PC-3 (cell line): Measurements from ENCODE around the gene HTR5A. TPM values are rescaled to one million over a fixed set of nuclear protein-coding genes. Genes with fewer than 3 reads are reported as not detected.
A peak's percentile ranks its signal among the peaks of the same experiment; 100 is the strongest.

Experiments used
- ATAC-seq: fragments of 200-7000 bp; cut with Tn5 transposase; 2 replicates; pipeline ENCODE4 v1.9.1; 2020; ENCODE audit warnings: mild to moderate bottlenecking, moderate library complexity
- BruUV-seq: library from RNA; stranded (reverse); fragments of 400-500 nt; replicated peaks from 2 replicates; lab custom pipeline; 2021; lab: Mats Ljungman, UMichigan
- CTCF ChIA-PET: fragments of 300-600 bp; sonication (Branson Sonifier 250); formaldehyde crosslinking; loops from one replicate; lab custom pipeline; 2022; ENCODE audit warnings: antibody characterized with exemption; lab: Charles Lee
- POLR2A ChIA-PET: fragments of 300-600 bp; sonication (Branson Sonifier 250); formaldehyde crosslinking; loops from one replicate; lab custom pipeline; 2022; ENCODE audit warnings: antibody characterized with exemption; ENCODE audit not compliant: unreplicated experiment; lab: Charles Lee
- DNase-seq: peaks from one replicate; pipeline ENCODE4 v3.0.0-alpha.2; 2015
- H2AFZ ChIP-seq: fragments of 300-600 bp; sonication (generic); 2 replicates; pipeline ENCODE4 v1.6.0; 2016; ENCODE audit warnings: antibody characterized with exemption, low read length
- H3F3A ChIP-seq: fragments of 300-600 bp; sonication (generic); one replicate; pipeline ENCODE4 v1.6.0; 2017; ENCODE audit warnings: antibody characterized with exemption, low read length, control low read depth, mild to moderate bottlenecking; ENCODE audit not compliant: unreplicated experiment
- H3K27ac ChIP-seq: fragments of 300-600 bp; sonication (generic); 2 replicates; pipeline ENCODE4 v1.5.1; 2016; ENCODE audit warnings: mild to moderate bottlenecking, low read length
- H3K27me3 ChIP-seq: fragments of 300-600 bp; sonication (generic); 2 replicates; pipeline ENCODE4 v1.6.1; 2016; ENCODE audit warnings: low read length, mixed read lengths
- H3K36me3 ChIP-seq: fragments of 300-600 bp; sonication (generic); 2 replicates; pipeline ENCODE4 v1.6.1; 2016; ENCODE audit warnings: low read depth, mixed run types, low read length, mixed read lengths
- H3K4me1 ChIP-seq: fragments of 300-600 bp; sonication (generic); 2 replicates; pipeline ENCODE4 v1.5.1; 2016; ENCODE audit warnings: low read length; ENCODE audit not compliant: insufficient read depth
- H3K4me2 ChIP-seq: fragments of 300-600 bp; sonication (generic); 2 replicates; pipeline ENCODE4 v1.6.0; 2016; ENCODE audit warnings: low read length
- H3K4me3 ChIP-seq: fragments of 300-600 bp; sonication (generic); 2 replicates; pipeline ENCODE4 v1.5.1; 2016; ENCODE audit warnings: mild to moderate bottlenecking, low read length, mixed read lengths
- H3K79me2 ChIP-seq: fragments of 300-600 bp; sonication (generic); 2 replicates; pipeline ENCODE4 v1.6.1; 2017; ENCODE audit warnings: low read length, mixed read lengths
- H3K9ac ChIP-seq: fragments of 300-600 bp; sonication (generic); 2 replicates; pipeline ENCODE4 v1.6.0; 2016; ENCODE audit warnings: mild to moderate bottlenecking, low read length
- H3K9me2 ChIP-seq: fragments of 300-600 bp; sonication (generic); replicated peaks from 2 replicates; pipeline ENCODE4 v1.6.1; 2016; ENCODE audit warnings: mixed run types, low read length, mixed read lengths
- H3K9me3 ChIP-seq: fragments of 300-600 bp; sonication (generic); 2 replicates; pipeline ENCODE4 v1.6.1; 2016; ENCODE audit warnings: low read length, mixed read lengths
- H4K20me1 ChIP-seq: fragments of 300-600 bp; sonication (generic); 2 replicates; pipeline ENCODE4 v1.6.1; 2016; ENCODE audit warnings: low read length, mixed read lengths
- CTCF ChIP-seq: fragments of 300-600 bp; sonication (generic); conservative IDR thresholded peaks from 2 replicates; pipeline ENCODE4 v1.5.1; 2017; ENCODE audit warnings: antibody characterized with exemption, low read depth, mild to moderate bottlenecking, low read length
- EZH2 ChIP-seq: fragments of 300-600 bp; sonication (generic); IDR thresholded peaks from one replicate; pipeline ENCODE4 v1.6.1; 2017; ENCODE audit warnings: antibody characterized with exemption, mild to moderate bottlenecking, low read length; ENCODE audit not compliant: unreplicated experiment
- EZH2phosphoT487 ChIP-seq: fragments of 300-600 bp; sonication (generic); IDR thresholded peaks from 2 replicates; pipeline ENCODE4 v1.6.1; 2018; ENCODE audit warnings: mild to moderate bottlenecking, antibody characterized with exemption, low read length, borderline replicate concordance
- intact Hi-C: fragments of 100-400 bp; cut with micrococcal nuclease; formaldehyde crosslinking; loops from 2 replicates; pipeline ENCODE4 v1.9.0; 2023
- total RNA-seq: library from RNA; depleted of rRNA; stranded (reverse); fragments of >200 nt; gene quantifications from 2 replicates; pipeline ENCODE4 v1.2.3, GENCODE V29; 2014

Gene HTR5A
- total RNA-seq, 1 experiment from 2014 or later: not detected

- no peaks in the 10 kb centered on the region for H4K20me1 ChIP-seq
- ATAC-seq (no peak; the same call in 1 of the 2 replicates), DNase-seq (peak; percentile 52)
- no peak overlapping the region for H3K9ac ChIP-seq
- no peak overlapping the region for H3K4me3 ChIP-seq
- no peaks in the 10 kb centered on the region for H3K79me2 ChIP-seq
- BruUV-seq: no TSS peak
- intact Hi-C loops: no loop called here
- no peak overlapping the region for H3K27ac ChIP-seq
- POLR2A ChIA-PET: no interaction called here
- H3K9me2 ChIP-seq: no peaks in the 10 kb centered on the region
- H3K36me3 ChIP-seq: no peaks in the 10 kb centered on the region
- no peaks in the 10 kb centered on the region for H3K9me3 ChIP-seq
- TF ChIP-seq EZH2phosphoT487 (no peak), CTCF (no peak), EZH2 (no peak)
- peaks cover 19% of the 10 kb centered on the region for H3K27me3 ChIP-seq
- H2AFZ ChIP-seq: no peak overlapping the region
- CTCF ChIA-PET: no interaction called here
- no peak overlapping the region for H3K4me2 ChIP-seq
- H3K4me1 ChIP-seq: peaks cover 21% of the 10 kb centered on the region
- H3F3A ChIP-seq: no peaks in the 10 kb centered on the region
Measured at GRCh38 chr7:155093596-155093995, 23.5 kb downstream of the HTR5A start.

DNA sequence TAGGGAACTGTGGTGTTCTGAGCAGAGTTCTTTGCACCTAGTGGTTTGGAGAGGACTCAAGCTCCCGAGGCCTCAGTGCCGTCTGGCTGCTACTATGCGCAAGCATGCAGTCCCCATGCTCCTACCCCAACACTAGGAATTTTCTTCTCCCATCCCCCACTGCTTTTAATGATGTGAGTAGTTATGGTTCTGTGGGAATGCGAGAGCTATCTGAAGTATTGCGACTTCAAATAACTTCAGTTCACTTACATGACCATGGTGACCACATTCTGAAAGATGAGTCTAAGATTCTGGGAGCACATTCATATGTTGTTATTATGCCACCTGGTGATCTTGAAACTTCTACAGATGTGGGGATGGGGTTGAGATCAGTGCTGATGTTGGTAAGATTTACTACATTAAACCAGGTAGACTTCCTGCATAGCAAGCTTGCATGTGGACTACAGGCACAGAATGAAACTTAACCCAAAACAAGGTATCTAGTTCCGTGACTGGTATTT is 24.6 kb downstream of the HTR5A start:
- Histone ChIP-seq H3K9me3 (no peaks in the 10 kb centered on the region), H2AFZ (no peak overlapping the region), H3K79me2 (no peaks in the 10 kb centered on the region), H3F3A (no peaks in the 10 kb centered on the region), H3K4me3 (no peak overlapping the region), H3K36me3 (no peaks in the 10 kb centered on the region), H3K4me1 (peaks cover 21% of the 10 kb centered on the region), H3K9ac (no peak overlapping the region), H3K27me3 (peaks cover 18% of the 10 kb centered on the region), H3K4me2 (no peak overlapping the region), H4K20me1 (no peaks in the 10 kb centered on the region), H3K27ac (no peak overlapping the region), H3K9me2 (no peaks in the 10 kb centered on the region)
- ChIA-PET CTCF (no interaction called here), POLR2A (no interaction called here)
- BruUV-seq: no TSS peak
- intact Hi-C loops: no loop called here
- ATAC-seq: no peak
- TF ChIP-seq CTCF: no peak
- DNase-seq: no peak

DNA sequence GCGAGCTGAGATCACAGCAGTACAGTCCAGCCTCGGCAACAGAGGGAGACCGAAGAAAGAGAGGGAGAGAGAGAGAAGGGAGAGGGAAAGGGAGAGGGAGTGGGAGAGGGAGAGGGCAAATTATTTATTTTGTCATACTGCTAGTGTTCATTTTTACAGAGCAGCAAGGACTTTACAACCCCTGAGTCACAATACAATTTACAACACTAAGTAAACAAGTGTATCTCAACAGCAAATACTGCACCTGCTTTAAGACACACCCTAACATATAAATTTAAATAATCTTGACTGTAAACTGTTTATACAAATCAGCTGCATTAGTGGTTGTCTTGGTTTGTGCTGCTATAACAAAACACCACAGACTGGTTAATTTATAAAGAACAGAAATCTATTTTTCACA is 27.2 kb downstream of the HTR5A start:
- Histone ChIP-seq H3K36me3 (no peaks in the 10 kb centered on the region), H3K27ac (no peak overlapping the region), H3K4me2 (no peak overlapping the region), H3K27me3 (peaks cover 27% of the 10 kb centered on the region), H3K79me2 (no peaks in the 10 kb centered on the region), H3K9me3 (no peaks in the 10 kb centered on the region), H3K4me1 (peaks cover 8% of the 10 kb centered on the region; the same call in 1 of the 2 replicates), H3F3A (no peaks in the 10 kb centered on the region), H4K20me1 (no peaks in the 10 kb centered on the region), H2AFZ (no peak overlapping the region), H3K9ac (no peak overlapping the region), H3K9me2 (no peaks in the 10 kb centered on the region), H3K4me3 (no peak overlapping the region)
- ATAC-seq (peak; percentile 92), DNase-seq (peak; percentile 30)
- intact Hi-C loops: no loop called here
- ChIA-PET POLR2A (no interaction called here), CTCF (no interaction called here)
- TF ChIP-seq EZH2phosphoT487 (no peak), CTCF (no peak), EZH2 (no peak)
- BruUV-seq: no TSS peak
